HepG2 (cell line): ENCODE measurements around the gene LARP7. TPM values are rescaled to one million over a fixed set of nuclear protein-coding genes. Genes with fewer than 3 reads are reported as not detected.
"Not testable (repeated sequence)": the region's sequence is repeated elsewhere in the genome, so short reads cannot be mapped to it uniquely, and the experiment has no call there.

ENCODE experiments used
- ATAC-seq: fragments of 200-7000 bp; cut with Tn5 transposase; 3 replicates; pipeline ENCODE4 v1.9.1; 2020; ENCODE audit warnings: mild to moderate bottlenecking, moderate library complexity
- BruUV-seq: library from RNA; stranded (reverse); fragments of 400-500 nt; replicated peaks from 2 replicates; lab custom pipeline; 2021; lab: Mats Ljungman, UMichigan
- CTCF ChIA-PET: fragments of 300-600 bp; formaldehyde crosslinking; extraction: SDS; loops from one replicate; lab custom pipeline; 2021; ENCODE audit warnings: low total read pairs, inconsistent platforms, low intra/inter-chr PET ratio; lab: Yijun Ruan, JAX
- POLR2A ChIA-PET: fragments of 350-600 bp; sonication (Branson Sonifier 250); formaldehyde crosslinking; loops from one replicate; lab custom pipeline; 2020; ENCODE audit warnings: antibody characterized with exemption, inconsistent platforms; lab: Yijun Ruan, JAX
- DNase-seq: peaks from one replicate; pipeline ENCODE4 v3.0.0-alpha.2; 2015; ENCODE audit warnings: low spot score
- FAIRE-seq: peaks from 3 replicates; lab custom pipeline; 2011; peaks lifted over from hg19 to GRCh38; lab: Jason Lieb, UNC
- H2AFZ ChIP-seq: one replicate; pipeline ENCODE4 v1.6.1; 2011; ENCODE audit warnings: low read length, inconsistent platforms
- H3K27ac ChIP-seq: fragments of 300-600 bp; 3 replicates; pipeline ENCODE4 v1.8.0; 2011; ENCODE audit warnings: mixed run types, mild to moderate bottlenecking, mixed read lengths, low read length, inconsistent platforms; ENCODE audit not compliant: insufficient read depth; ENCODE audit errors: extremely low read length
- H3K27me3 ChIP-seq, 2 experiments: fragments of 200-600 bp in 1 of 2; 2 replicates in 1 of 2; 3 replicates in 1 of 2; pipeline versions ENCODE4 v1.6.0 to v1.8.0; 2011; ENCODE audit warnings: low read length in 2 of 2, mild to moderate bottlenecking in 2 of 2, moderate library complexity in 2 of 2, inconsistent platforms in 1 of 2; ENCODE audit not compliant: insufficient read depth in 2 of 2, control insufficient read depth in 1 of 2
- H3K36me3 ChIP-seq, 2 experiments: fragments of 200-600 bp in 1 of 2; replicated peaks in 1 of 2; 2 replicates in 1 of 2; 3 replicates in 1 of 2; pipeline versions ENCODE4 v1.5.1 to v1.8.0; 2011; ENCODE audit warnings: low read length in 2 of 2, inconsistent platforms in 1 of 2; ENCODE audit not compliant: insufficient read depth in 2 of 2, control insufficient read depth in 1 of 2
- H3K4me1 ChIP-seq: 2 replicates; pipeline ENCODE4 v1.5.1; 2012; ENCODE audit warnings: low read length, inconsistent platforms; ENCODE audit not compliant: insufficient read depth
- H3K4me2 ChIP-seq: 2 replicates; pipeline ENCODE4 v1.6.0; 2011; ENCODE audit warnings: low read depth, low read length, inconsistent platforms
- H3K4me3 ChIP-seq, 3 experiments: fragments of 200-600 bp in 1 of 3; sonication (generic), shearing (Covaris generic) in 1 of 3; replicated peaks in 1 of 3; 2 replicates each; pipeline ENCODE4 v1.5.1; 2011 to 2016; ENCODE audit warnings: low read length in 3 of 3, inconsistent platforms in 2 of 3, low read depth in 2 of 3, mild to moderate bottlenecking in 2 of 3, control low read depth in 1 of 3, mixed read lengths in 1 of 3; ENCODE audit not compliant: insufficient read depth in 1 of 3
- H3K79me2 ChIP-seq: one replicate; pipeline ENCODE4 v1.6.1; 2011; ENCODE audit warnings: low read length, inconsistent platforms; ENCODE audit not compliant: insufficient read depth
- H3K9ac ChIP-seq: 2 replicates; pipeline ENCODE4 v1.6.0; 2011; ENCODE audit warnings: mild to moderate bottlenecking, low read depth, low read length, inconsistent platforms; ENCODE audit not compliant: insufficient read depth
- H3K9me3 ChIP-seq: 2 replicates; pipeline ENCODE4 v1.5.1; 2012; ENCODE audit warnings: mild to moderate bottlenecking, low read length
- H4K20me1 ChIP-seq: 2 replicates; pipeline ENCODE4 v1.6.0; 2011; ENCODE audit warnings: inconsistent platforms, mild to moderate bottlenecking, low read length, moderate library complexity; ENCODE audit not compliant: insufficient read depth
- BHLHE40 ChIP-seq: IDR thresholded peaks from 2 replicates; pipeline ENCODE4 v1.6.1; 2011; ENCODE audit warnings: low read length, improper control_type of control experiment
- IRF1 ChIP-seq: sonication (generic); formaldehyde crosslinking; IDR thresholded peaks from 2 replicates; pipeline ENCODE4 v1.4.0; 2020; ENCODE audit warnings: low read depth, mild to moderate bottlenecking, missing genetic modification reagents
- LBX2 ChIP-seq: sonication (generic); formaldehyde crosslinking; IDR thresholded peaks from 2 replicates; pipeline ENCODE4 v1.5.0; 2020; ENCODE audit warnings: missing genetic modification reagents, mild to moderate bottlenecking, borderline replicate concordance
- ZBTB42 ChIP-seq: sonication (generic); formaldehyde crosslinking; IDR thresholded peaks from 2 replicates; pipeline ENCODE4 v1.5.0; 2020; ENCODE audit warnings: mild to moderate bottlenecking, missing genetic modification reagents
- ZNF205 ChIP-seq: IDR thresholded peaks from 2 replicates; pipeline ENCODE4 v1.6.1; 2018; ENCODE audit warnings: missing biosample characterization, missing genetic modification reagents
- ZNF292 ChIP-seq: sonication (generic); formaldehyde crosslinking; IDR thresholded peaks from 2 replicates; pipeline ENCODE4 v1.8.1; 2022; ENCODE audit warnings: mild to moderate bottlenecking, low read depth, missing genetic modification reagents, borderline replicate concordance
- ZNF563 ChIP-seq: sonication (generic); formaldehyde crosslinking; IDR thresholded peaks from 2 replicates; pipeline ENCODE4 v1.8.0; 2022; ENCODE audit warnings: mild to moderate bottlenecking, moderate library complexity, missing genetic modification reagents
- ZNF572 ChIP-seq: sonication (generic); formaldehyde crosslinking; IDR thresholded peaks from 2 replicates; pipeline ENCODE4 v1.5.1; 2020; ENCODE audit warnings: mild to moderate bottlenecking, missing genetic modification reagents
- ZNF674 ChIP-seq: sonication (generic); formaldehyde crosslinking; IDR thresholded peaks from 2 replicates; pipeline ENCODE4 v1.5.0; 2020; ENCODE audit warnings: low read depth, mild to moderate bottlenecking, missing genetic modification reagents
- WGBS: methylation state at CpG from one replicate; pipeline ENCODE4 v1.1.6; 2017; ENCODE audit warnings: low lambda C conversion rate; 5-methylcytosine and 5-hydroxymethylcytosine counted together
- in situ Hi-C: cut with HindIII; loops from 2 replicates; pipeline ENCODE4 v1.10.0; 2017; ENCODE audit warnings: low pct_unique_long_range_greater_than_20kb; ENCODE audit not compliant: extremely low pct_ligation_motif_present
- intact Hi-C: fragments of 100-400 bp; cut with micrococcal nuclease; formaldehyde crosslinking; loops from one replicate; pipeline ENCODE4 v1.10.0; 2022; ENCODE audit not compliant: unreplicated experiment
- polyA plus RNA-seq, 8 experiments: library from polyadenylated mRNA; depleted of rRNA in 3 of 8; stranded (reverse) in 7 of 8; unstranded in 1 of 8; fragments of >200 nt; fragmentation: Illumina TruSeq in 4 of 8; extraction: Trizol in 4 of 8; gene quantifications; 2 replicates each; pipeline versions ENCODE4 v1.2.1 to v1.2.3, GENCODE V29; 2011 to 2016; ENCODE audit warnings: low read depth in 4 of 8, missing spikeins in 1 of 8, mixed read lengths in 1 of 8; ENCODE audit not compliant: insufficient read depth in 1 of 8
- total RNA-seq, 5 experiments: library from RNA; depleted of rRNA; stranded (reverse); fragments of >200 nt; fragmentation: Illumina TruSeq; extraction: Trizol; gene quantifications; 2 replicates each; pipeline ENCODE4 v1.2.3, GENCODE V29; 2016; ENCODE audit warnings: low read depth in 1 of 5
- TF ChIP-seq, protein P1 (sequence below): sonication (generic); formaldehyde crosslinking; IDR thresholded peaks from 2 replicates; pipeline ENCODE4 v1.8.0; 2022; ENCODE audit warnings: mild to moderate bottlenecking, missing genetic modification reagents, moderate library complexity
- TF ChIP-seq, protein P2 (sequence below): sonication (generic); formaldehyde crosslinking; IDR thresholded peaks from 2 replicates; pipeline ENCODE4 v1.5.0; 2020; ENCODE audit warnings: missing genetic modification reagents

Gene LARP7
- total and polyA plus RNA-seq, 2 of the 13 experiments (the other 11 are each of a cell fraction or from before 2014, with no cell fraction given) = 9.7 to 37.1 TPM

DNA sequence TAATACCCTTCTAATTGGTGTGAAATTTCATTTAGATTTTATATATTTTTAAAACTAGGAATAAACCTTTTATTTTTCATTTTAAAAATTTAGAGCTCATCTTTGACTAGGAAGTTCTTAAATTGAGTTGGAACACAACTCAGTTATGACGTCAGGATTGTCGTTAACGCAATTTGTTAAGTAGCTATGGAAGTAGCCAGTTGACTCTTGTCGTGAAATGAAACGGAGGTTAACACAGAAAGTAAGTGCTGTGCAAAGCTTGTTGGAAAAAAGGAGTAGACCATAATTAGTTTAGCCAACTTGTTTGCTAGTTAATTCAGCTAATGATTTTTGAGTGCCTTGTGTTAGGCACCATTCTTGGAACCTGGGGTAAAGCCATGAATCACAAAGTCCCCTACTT lies 18.3 kb downstream of the LARP7 start:
- TF ChIP-seq ZNF572 (CRISPR knock-in tag) (no peak), ZNF292 (no peak), ZBTB42 (CRISPR knock-in tag) (no peak), ZNF674 (CRISPR knock-in tag) (no peak), ZNF563 (CRISPR knock-in tag) (no peak), ZNF205 (CRISPR knock-in tag) (no peak), IRF1 (no peak), LBX2 (CRISPR knock-in tag) (no peak), BHLHE40 (no peak)
- TF ChIP-seq, protein P1, sequence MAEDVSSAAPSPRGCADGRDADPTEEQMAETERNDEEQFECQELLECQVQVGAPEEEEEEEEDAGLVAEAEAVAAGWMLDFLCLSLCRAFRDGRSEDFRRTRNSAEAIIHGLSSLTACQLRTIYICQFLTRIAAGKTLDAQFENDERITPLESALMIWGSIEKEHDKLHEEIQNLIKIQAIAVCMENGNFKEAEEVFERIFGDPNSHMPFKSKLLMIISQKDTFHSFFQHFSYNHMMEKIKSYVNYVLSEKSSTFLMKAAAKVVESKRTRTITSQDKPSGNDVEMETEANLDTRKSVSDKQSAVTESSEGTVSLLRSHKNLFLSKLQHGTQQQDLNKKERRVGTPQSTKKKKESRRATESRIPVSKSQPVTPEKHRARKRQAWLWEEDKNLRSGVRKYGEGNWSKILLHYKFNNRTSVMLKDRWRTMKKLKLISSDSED = no peak
- TF ChIP-seq, protein P2, sequence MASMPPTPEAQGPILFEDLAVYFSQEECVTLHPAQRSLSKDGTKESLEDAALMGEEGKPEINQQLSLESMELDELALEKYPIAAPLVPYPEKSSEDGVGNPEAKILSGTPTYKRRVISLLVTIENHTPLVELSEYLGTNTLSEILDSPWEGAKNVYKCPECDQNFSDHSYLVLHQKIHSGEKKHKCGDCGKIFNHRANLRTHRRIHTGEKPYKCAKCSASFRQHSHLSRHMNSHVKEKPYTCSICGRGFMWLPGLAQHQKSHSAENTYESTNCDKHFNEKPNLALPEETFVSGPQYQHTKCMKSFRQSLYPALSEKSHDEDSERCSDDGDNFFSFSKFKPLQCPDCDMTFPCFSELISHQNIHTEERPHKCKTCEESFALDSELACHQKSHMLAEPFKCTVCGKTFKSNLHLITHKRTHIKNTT = no peak
- ATAC-seq (no peak), FAIRE-seq (no peak), DNase-seq (no peak)
- intact Hi-C loops (no loop called here), in situ Hi-C loops (no loop called here)
- Histone ChIP-seq H3K4me1 (no peaks in the 10 kb centered on the region), H3K4me3 (no peak overlapping the region), H4K20me1 (no peaks in the 10 kb centered on the region), H3K36me3 (peaks cover 5 to 20% of the 10 kb centered on the region in 2 experiments), H3K9ac (no peak overlapping the region), H2AFZ (no peak overlapping the region), H3K27me3 (no peaks in the 10 kb centered on the region), H3K9me3 (no peaks in the 10 kb centered on the region), H3K27ac (no peak overlapping the region), H3K79me2 (no peaks in the 10 kb centered on the region), H3K4me2 (no peak overlapping the region)
- no TSS peak for BruUV-seq
- WGBS = 97% methylated on average over 5 of the region's 5 CpGs
- CTCF ChIA-PET = no interaction called here
- POLR2A ChIA-PET = no interaction called here

GRCh38 chr4:112656115-112656514 lies 19.2 kb downstream of the LARP7 start:
- H3K9me3 ChIP-seq, in situ Hi-C loops, H3K4me1 ChIP-seq, FAIRE-seq, POLR2A ChIA-PET, ATAC-seq, H3K4me3 ChIP-seq, H3K4me2 ChIP-seq, BruUV-seq, H3K27ac ChIP-seq, H2AFZ ChIP-seq, H3K9ac ChIP-seq, CTCF ChIA-PET, H4K20me1 ChIP-seq, intact Hi-C loops, DNase-seq, H3K79me2 ChIP-seq, H3K27me3 ChIP-seq: not testable (repeated sequence)
- H3K36me3 ChIP-seq = peaks cover 3 to 20% of the 10 kb centered on the region in 2 experiments
- WGBS = 91% methylated on average over 5 of the region's 5 CpGs
